HT1080 (cell line): ENCODE measurements around the gene KCNQ1. TPM values are rescaled to one million over a fixed set of nuclear protein-coding genes. Genes with fewer than 3 reads are reported as not detected.

Experiments
- DNase-seq: peaks from one replicate; pipeline ENCODE4 v3.0.0-alpha.2; 2015; ENCODE audit warnings: low read depth
- total RNA-seq: library from RNA; depleted of rRNA; stranded (reverse); fragments of >200 nt; shearing (Covaris generic); gene quantifications from 2 replicates; pipeline ENCODE4 v1.2.3, GENCODE V29; 2014

KCNQ1 gene
- total RNA-seq, 1 experiment from 2014 or later = not detected

DNA sequence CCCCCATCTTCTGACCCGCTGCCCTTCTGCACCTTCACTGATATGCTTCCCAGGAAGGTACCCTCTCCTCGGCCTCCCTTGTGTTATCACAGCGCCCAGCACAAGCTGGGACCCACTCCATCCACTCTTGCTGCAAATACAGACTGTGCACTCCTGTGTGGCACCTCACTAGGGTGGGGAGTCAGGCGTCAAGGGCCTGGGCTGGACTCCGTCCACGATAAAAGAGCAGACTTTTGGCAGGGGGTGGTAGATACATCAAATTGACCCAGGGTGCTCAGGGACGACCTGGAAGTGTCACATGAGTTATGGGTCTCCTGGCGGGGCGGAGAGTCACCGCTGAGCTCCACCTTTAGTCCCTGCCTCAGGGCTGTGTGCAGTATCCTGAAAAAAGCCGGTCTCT is 1.4 kb upstream of the KCNQ1 start:
- no peak for DNase-seq

DNA sequence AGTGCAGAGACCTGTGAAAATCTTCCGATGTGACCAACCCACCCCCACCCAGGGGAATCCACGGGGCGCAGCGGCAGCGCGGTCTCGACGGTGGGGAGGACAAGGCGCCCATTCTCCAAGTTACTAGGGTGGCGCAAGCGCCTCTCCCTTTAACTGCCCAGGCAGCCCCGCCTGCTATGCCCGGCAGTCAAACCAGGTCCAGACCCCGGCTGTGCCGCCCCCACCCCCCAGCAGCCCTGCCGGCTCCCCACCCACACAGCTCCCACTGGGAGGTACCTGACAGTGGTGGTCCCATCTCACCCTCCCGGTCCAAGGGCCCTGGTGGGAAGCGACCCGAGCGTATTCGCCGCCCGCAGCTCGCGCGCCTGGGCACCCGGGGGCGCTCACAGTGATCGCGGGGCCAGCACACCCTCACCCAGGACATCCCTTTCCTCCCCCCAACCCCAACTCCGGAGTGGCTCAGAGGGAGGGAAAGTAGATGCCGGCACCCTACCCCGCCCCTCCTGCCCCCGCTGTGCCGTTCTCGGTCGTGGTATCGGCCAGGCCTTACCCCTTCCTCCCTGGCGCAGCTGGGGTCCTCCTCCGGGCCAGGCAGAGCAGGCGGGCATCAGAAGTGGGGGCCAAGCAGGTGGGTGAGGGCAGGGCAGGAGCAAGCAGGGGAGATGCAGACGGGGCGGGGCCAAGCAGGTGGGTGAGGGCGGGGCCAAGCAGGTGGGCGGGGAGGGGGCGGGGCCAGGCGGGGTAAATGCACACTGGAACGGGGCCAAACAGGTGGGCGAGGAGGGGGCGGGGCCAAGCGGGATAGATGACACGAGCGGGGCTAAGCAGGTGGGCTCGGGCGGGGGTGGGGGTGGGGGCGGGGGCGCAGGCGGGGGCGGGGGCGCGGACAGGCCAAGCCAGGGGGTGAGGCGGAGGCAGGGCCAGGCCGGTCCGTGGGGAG is 657 bp upstream of the KCNQ1 start, which contains the start of gene TRPM5:
TSS of gene TRPM5 (minus strand) at position 634 of the 940 bp plus-strand sequence. CDS start 21,478 bp downstream, outside the sequence.
- DNase-seq = no peak

DNA sequence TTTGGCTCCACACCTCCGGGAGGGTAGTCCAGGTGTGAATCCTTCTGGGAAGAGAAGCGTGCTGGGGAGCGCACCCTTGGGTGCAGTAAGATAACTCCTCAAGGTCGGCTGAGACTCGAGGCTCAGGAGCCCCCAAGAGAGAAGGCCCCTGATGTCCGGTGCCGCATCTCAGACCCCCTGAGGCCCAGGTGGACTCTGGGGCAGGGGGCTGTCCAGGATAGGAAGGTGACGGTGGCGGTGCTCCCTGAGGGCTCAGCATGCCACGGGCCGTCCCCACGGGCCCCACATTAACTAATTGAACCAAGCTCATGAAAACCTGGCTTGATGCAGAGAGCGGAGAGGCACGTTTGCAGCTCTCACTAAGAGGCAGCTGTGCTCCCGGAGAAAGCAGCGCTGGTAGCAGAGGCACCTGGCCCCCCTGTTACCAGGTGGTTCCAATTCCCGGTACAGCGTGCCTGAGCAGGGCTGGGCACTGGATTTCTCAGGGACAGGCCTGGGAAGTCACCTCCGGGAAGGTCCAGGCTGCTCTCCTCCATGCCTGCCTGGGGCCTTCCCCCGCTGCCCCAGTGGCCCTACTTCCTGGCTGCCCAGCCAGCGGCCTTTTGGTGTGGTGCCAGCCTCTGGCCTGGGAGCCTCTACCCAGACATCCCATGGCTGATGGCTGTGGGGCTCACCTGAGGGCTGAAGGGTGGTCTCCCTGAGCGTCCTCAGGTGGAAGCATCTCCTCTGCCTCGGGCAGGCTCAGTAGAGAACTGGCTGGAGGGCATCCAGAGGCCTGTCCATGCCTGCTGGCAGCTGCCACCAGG is 1.1 kb downstream of the KCNQ1 start:
- DNase-seq = no peak

DNA sequence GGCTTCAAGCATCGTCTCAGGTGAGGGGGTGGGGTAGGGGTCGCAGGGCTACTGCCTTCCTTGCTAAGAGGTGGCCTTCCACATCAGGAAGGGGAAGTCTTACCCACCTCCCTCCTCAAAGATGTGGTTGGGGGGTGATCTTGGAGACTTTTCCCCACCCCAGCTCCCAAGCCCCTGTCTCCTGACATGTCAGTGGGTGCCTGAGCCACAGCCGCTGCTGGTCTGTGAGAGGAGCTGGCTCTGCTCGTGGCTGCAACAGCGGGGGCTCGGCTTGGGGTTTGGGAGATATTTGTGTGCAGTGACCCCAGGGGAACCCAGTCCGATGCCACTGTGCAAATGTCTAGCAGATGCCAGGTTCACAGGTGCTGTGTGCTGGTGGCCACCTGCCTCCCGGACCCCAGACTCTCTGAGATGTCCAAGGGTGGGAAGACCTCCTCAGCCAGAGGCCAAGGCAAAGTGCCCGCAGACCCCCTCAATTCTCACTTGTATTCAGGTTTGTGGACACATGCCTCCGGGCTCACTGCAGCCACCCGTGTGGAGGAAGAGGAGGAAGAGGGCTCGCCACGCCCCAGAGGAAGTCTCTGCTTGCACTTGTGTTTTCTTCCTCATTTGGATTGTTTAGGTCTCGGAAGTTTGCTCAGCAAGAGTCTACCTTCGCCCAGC is 1.9 kb downstream of the KCNQ1 start:
- DNase-seq = no peak

DNA sequence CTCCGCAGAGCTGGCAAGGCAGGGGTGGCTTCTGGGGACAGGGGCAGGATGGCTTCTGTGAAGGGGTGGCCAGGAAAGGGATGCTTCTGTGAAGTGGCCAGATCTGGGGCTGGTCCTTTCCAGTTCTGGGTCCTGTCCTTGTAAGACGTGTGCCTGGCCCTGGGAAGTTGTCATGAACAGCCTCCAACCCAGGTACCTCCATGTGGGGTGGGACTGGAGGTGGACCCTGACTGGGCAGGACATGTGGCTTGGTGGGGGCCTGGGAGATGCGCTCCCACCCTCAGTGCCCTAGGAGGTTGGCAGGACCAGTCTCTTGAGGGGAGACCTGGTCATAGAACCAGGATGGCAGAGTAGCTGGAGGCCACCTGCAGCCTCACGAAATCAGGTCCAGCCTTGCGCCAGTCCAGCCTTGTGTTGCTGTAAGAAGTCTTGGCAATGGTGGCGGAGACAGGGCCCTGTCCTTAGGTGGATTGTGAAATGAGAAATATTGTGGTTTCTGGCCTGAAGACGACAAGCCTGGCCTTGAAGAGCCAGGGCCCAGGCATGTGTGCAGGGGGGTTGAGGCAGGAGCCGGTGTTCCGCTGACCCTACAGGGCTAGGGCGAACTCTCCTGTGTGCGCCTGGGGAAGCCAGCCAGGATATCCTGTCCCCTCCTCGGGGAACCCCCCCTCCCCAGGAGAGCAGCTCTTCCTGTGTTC is 2.6 kb downstream of the KCNQ1 start:
- DNase-seq = no peak

DNA sequence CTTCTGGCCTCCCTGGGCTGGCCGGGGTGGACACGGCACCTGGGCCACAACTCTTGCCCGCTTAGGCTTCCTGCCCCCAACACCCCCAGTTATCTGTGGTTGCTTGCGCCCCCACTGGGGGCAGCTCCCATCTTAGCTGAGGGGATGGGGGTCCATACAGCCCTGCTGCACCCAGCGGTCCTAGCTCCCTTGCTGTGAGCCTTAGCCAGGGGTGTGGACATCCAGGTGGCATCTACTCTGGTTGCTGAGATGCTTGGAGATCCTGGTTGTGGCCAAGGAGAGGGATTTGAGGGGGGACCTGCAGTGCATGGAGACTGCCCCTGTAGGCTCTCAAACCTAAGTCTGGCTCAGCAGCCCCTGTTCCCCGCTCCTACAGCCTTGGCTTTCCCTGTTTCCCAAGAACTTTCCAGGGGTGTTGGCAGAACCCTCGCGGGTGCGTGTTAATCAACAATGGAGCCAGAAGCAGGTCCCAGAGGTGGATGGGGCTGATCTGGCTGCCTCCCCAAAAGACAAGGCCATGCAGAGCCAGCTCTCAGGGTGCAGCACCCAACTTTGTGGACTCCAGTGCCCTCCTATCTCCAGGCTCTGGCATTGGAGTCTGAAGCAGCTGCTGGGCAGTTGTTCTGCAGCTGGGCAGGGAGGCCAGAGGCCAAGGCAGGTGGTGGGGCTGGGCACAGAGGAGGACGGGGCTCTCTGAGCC is 3.3 kb downstream of the KCNQ1 start:
- no peak for DNase-seq

DNA sequence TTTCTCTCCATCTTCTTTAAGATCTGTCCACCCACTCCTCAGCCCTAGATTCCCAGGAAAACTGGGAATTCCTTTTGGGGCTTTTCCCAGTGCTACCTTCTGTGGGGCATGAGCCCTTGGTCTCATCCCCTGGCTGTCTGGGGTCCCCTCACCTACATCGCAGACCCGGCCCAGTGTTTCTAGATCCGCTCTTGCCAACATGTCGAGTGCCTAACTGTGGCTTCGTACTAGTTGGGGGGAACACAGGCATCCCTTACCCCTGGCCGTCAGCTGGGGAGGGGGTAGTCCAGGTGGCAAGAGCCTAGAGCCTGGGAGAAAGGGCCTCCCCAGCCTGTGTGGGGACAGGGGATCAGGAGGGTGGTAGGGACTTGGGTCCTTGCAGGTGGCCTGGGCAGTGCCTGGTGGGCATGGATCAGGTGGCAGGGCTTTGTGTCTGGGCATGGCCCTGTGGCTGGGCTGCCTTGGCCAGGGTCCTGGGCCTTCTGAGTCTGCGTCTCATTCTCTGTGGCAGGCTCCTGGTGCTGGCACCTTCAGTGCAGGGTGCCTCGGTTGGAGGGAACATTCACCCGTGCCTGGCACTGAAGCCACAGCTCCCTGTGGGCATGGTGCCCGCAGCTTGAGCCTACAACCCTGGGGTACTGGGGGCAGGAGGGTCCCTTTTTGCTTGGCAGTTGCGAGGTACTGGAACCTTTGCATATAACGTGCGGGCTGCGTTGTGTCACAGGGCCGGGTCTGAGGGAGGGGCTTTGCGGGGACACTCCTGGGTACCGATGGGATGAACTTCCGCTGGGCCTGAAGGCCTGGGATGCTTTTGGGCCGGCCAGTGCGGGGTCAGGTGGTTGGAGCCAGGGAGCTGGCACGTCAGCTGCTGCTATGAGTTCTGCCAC is 4.1 kb downstream of the KCNQ1 start:
- no peak for DNase-seq

DNA sequence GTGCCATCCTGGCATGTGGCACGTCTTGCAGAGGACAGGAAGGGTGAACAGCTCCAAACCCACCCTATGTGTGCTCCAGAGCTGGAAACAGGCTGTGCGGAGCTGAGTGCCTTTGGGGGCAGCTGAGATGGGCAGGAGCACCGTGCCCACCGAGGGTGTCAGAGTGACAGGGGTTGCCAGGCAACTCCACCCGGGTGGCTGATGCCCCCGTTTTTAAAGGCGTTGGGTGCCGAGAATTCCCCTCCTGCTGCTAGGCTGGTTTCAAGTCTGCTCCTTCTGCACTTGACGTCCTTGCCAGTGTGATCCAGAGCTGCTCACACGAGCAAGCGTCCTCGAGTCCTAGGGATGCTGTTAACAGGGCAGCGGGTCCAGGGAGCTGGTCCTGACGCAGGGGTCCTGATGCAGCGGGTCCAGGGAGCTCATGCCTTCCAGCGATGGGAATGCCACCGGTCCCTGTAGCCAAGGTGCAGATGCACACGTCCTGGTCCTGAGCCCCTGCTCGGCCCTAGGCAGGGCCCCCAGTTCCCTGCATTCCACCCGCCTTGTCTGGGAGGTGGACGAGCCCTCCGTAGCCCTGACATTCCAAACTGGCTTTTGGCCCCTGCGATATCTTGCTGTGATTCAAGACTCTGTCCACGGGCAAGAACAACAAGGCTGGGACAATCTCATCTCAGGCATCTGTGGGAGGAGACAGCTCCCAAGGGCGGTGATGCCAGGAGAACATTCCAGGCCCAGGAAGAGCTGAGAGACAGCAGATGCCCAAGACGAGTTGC is 4.9 kb downstream of the KCNQ1 start:
- no peak for DNase-seq

DNA sequence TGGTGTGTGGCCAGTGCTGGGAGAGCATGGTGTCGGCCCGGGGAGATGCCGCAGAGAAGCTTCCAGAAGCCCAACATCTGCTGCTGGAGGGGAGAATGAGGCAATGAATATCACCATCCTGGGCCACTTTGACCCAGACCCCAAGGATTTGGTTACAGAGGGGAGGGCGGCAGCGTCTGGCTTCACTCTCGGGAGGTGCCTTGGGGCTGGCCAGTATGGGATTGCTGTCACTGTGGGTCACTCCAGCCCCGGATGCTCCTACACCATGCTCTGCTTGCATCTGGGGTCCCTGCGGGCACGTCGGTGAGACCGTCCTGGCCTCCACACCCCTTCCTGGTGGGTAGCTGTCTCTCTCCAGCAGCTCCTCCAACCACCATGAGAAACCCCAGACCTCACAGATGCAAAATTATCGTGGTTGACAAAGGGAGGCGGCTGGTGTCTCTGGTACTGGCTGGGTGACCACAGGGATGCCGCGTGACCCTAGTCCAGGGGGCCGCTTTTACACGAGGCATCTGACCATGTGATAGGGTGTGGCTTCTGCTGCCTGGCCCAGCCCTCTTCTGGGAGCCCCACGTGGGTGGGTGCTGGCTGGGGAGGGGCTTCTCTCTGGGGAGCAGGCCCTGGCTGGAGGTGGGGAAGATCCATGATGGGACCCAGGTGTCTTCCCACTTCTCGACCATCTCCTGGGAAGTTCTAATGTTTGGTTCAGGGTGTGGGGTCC is 5.7 kb downstream of the KCNQ1 start:
- DNase-seq = no peak

DNA sequence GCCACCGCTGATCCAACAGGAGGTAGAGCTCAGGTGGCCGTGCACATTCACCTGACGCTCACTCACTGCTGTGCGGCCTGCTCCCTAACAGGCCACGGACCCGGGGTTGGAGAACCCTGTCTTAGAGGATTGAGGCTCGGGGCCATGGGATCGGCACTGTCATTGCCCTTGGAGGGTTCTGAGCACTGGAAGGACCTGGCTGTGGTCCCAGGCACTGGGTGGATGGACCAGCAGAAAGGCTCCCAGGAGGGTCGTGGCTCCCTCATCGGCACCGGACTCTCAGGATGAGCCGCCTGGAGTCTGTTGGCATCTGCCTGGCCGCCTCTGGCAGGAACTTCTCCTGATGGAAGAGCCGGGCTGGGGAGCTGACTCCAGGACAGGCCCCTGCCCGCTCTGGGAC is 6.5 kb downstream of the KCNQ1 start:
- no peak for DNase-seq

DNA sequence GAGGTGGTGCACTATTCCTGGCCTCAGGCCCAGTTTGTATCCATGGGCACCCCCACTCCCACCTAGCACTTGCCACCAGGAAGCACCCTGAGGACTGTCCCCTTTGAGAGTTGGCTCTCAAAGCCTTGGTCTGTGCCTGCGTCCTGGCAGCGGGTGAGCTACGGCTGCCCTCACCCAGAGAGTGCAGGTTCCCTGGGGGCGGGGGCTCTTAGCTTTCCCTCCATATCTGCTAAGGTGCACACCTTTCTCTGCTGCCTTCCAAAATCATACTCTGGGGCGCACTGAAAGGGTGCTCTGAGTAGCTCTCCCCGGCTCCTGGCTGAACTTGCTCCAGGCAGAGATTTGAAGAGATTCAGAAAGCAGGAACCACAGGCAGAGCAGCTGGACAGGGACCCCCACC is 7.1 kb downstream of the KCNQ1 start:
- no peak for DNase-seq

DNA sequence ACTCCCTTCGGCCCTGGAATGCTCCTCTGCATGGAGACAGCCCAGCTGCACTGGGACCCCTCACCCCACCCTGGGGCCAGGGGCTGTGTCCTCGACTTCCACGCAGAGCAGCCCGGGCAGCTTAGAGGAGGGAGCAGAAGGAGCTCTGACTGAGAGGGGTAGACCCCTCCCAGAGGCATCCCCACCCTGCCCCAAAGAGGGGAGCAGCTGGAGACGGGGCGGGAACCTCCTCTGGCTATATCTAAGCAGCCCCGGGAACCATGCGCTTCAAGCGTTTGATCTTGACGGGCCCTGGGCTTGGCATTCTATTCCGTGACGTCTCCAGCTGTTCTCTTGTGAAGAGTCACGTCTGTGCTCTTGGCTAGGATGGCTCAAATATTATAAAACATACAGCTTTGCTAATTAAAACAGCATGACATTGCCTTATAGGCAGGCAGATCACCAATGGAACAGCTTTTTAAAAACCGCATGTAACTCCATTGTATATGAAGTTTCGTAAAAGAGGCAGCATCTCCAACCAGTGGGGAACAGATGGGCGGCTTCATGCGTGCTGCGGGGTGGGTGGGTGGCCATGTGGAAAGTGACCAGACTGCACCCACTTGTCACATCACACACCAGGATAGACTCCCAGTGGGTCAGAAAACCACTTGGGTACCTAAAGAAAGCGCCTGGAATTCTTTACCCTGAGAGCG is 7.7 kb downstream of the KCNQ1 start:
- DNase-seq = no peak

DNA sequence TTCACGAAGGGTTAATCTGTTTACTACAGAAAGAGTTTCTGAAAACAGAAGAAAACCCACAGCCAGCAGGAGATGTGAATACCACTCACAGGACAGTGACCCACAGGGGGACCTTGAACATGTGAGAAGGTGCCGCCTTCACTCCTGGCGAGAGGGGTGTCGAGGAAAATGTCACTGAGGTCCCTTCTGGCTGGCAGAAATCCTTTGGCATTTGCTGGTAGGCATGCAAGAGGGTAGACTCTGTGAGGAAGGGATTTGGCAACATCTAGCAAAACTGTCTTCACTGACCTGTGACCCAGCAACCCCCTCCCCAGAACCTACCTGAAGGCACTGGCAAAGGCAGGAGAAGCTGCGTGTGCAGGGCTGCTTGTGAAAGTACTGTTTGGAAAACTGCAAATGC is 8.6 kb downstream of the KCNQ1 start:
- no peak for DNase-seq

DNA sequence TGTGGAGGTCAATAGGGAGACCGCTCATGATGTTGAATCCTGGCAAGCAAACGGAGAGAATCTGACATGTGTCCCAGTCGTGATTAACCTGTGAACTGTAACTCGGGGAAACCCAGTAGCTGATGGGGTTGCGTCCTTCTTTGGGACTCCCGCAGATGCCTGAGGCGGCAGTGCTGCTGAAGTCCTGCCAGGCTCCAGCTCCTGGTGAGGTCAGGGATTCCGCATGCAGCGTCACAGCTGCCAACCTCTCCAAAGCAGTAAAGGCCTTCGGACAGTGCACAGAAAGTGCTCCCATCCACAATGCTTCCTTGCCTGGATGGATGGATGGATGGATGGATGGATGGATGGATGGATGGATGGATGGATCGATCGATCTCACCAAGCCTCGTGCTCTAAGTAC is 13.5 kb downstream of the KCNQ1 start:
- DNase-seq = no peak

DNA sequence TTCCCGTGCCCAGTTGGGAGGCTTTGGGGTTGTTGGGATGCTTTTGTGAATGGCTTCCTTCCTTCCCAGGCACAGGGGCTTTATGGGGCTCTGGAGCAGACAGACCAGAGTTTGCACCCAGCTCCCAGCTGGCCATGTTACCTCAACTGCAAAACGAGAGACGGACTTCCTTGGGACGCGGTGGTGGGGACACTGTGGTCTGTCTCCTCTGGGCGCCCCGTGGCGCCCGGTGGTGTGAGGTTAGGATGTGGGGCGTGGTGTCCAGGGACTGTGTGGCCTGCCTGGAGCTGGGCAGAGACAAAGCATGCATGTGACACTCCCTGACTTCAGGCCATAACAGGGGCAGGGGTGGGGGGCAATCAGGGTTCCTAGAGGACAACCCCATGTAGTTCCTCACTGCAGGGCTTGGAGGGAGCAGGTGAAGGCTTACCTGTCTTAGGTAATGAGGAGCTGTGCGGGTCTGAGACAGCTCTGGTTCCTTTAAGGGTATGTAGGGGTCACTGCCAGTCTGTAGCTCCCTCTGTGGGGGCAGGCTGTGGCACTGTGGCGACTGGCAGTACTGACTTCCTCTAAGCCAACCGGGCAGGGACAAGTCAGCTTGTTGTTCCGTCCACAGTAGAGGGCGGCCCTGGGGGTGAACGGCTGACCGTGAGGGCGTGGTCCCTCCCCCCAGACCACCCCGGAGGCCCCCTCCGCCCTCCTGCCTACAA is 14.4 kb downstream of the KCNQ1 start:
- no peak for DNase-seq

DNA sequence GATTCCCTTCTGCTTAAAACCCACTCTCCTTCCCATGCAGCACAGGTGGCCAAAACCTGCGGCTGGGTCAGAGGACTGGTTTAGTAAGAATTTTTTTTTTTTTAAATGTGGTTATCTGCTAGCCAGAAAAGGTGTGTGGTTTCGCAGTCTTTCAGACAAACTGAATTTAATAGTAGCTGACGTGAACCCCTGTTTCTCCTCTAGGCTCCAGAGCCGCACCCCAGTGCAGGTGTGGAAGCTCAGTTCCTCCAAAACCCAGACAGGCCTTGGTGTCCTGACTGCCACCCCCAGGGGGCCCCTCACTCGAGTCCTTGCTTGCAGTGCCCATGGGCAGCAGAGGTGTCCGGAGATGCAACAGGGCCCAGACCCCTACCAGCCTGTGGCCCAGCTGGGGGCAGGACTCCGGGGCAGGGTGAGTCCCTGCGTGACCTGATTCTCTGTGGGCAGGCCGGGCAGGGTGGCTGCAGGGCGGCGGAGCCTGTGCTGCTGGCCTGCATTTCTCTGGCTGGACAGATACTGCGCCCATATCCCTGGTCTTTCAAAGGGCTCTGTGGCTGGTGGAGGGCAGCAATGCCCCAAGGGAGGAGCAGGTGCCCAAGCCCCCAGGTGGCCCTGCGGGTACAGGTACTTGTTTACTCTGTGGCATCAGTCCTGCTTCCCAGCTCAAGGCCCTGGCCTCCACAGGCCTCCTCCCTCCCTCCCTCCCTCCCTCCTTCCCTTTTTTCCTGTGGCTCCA is 15.2 kb downstream of the KCNQ1 start:
- DNase-seq = no peak
